SW480 (cell line): Measurements from ENCODE around the gene TRIM67.

ENCODE experiments used
- DNase-seq: peaks from one replicate; pipeline ENCODE4 v3.0.0-alpha.2; 2016; ENCODE audit warnings: low spot score

The TRIM67 gene

GRCh38 chr1:231233735-231234417 is 72.0 kb downstream of the TRIM67 start:
- peak; percentile 15 for DNase-seq

- no peak for DNase-seq
Measured at GRCh38 chr1:231234506-231234905, 72.6 kb downstream of the TRIM67 start.

GRCh38 chr1:231235526-231236207 is 73.8 kb downstream of the TRIM67 start:
- no peak for DNase-seq

GRCh38 chr1:231236208-231236591 is 74.3 kb downstream of the TRIM67 start:
- no peak for DNase-seq

- DNase-seq = no peak
Measured at GRCh38 chr1:231236938-231237337, 75.1 kb downstream of the TRIM67 start.

GRCh38 chr1:231238298-231238697 is 76.4 kb downstream of the TRIM67 start:
- no peak for DNase-seq

GRCh38 chr1:231240531-231240882 is 78.6 kb downstream of the TRIM67 start:
- DNase-seq = no peak

GRCh38 chr1:231240883-231241735 is 79.3 kb downstream of the TRIM67 start, which contains the start of gene GNPAT:
Gene GNPAT (plus strand): TSS chr1:231241212. CDS start chr1:231241379, 167 bp downstream.
- peak; percentile 79 for DNase-seq

- peak; percentile 29 for DNase-seq
Measured at GRCh38 chr1:231241750-231242149, 79.9 kb downstream of the TRIM67 start.

- DNase-seq = no peak
Measured at GRCh38 chr1:231242516-231243198, 80.8 kb downstream of the TRIM67 start.

- DNase-seq = no peak
Measured at GRCh38 chr1:231248778-231249177, 86.9 kb downstream of the TRIM67 start.

- DNase-seq = no peak
Measured at GRCh38 chr1:231252336-231252735, 90.5 kb downstream of the TRIM67 start.

GRCh38 chr1:231260351-231260750 is 98.5 kb downstream of the TRIM67 start:
- DNase-seq = no peak

- no peak for DNase-seq
Measured at GRCh38 chr1:231264642-231265041, 102.8 kb downstream of the TRIM67 start.

- no peak for DNase-seq
Measured at GRCh38 chr1:231265379-231265778, 103.5 kb downstream of the TRIM67 start.

- DNase-seq = no peak
Measured at GRCh38 chr1:231266811-231267322, 105.0 kb downstream of the TRIM67 start.
